HEK293 (cell line): ENCODE measurements around the gene XPO5.

Experiments
- CTCF ChIA-PET: fragments of 350-600 bp; formaldehyde crosslinking; extraction: SDS; loops from one replicate; lab custom pipeline; 2021; ENCODE audit warnings: antibody characterized with exemption; lab: Yijun Ruan, JAX
- POLR2A ChIA-PET: fragments of 300-600 bp; formaldehyde crosslinking; extraction: SDS; loops from one replicate; lab custom pipeline; 2020; ENCODE audit warnings: antibody characterized with exemption, inconsistent platforms; lab: Yijun Ruan, JAX
- H3K27ac ChIP-seq: fragments of 200-500 bp; sonication (Bioruptor generic); 2 replicates; pipeline ENCODE4 v1.5.1; 2014; ENCODE audit warnings: low read depth, low read length, control low read depth, inconsistent platforms; ENCODE audit errors: extremely low read depth
- H3K36me3 ChIP-seq, 2 experiments: fragments of 200-500 bp in 1 of 2; sonication (Bioruptor generic) in 1 of 2; 1 replicate in 1 of 2; 2 replicates in 1 of 2; pipeline ENCODE4 v1.5.1; 2014 to 2017; ENCODE audit warnings: inconsistent platforms in 2 of 2, low read length in 2 of 2; ENCODE audit not compliant: control insufficient read depth in 2 of 2, insufficient read depth in 1 of 2
- H3K4me1 ChIP-seq: fragments of 200-500 bp; sonication (Bioruptor generic); 2 replicates; pipeline ENCODE4 v1.5.1; 2014; ENCODE audit warnings: mild to moderate bottlenecking, low read length, inconsistent platforms; ENCODE audit not compliant: control insufficient read depth, insufficient read depth
- H3K4me3 ChIP-seq: 2 replicates; pipeline ENCODE4 v1.5.1; 2011; ENCODE audit warnings: low read depth, mild to moderate bottlenecking, control low read depth, low read length, moderate library complexity
- H3K9me3 ChIP-seq: fragments of 200-500 bp; sonication (Bioruptor generic); 2 replicates; pipeline ENCODE4 v1.5.1; 2014; ENCODE audit warnings: low read depth, low read length, inconsistent platforms; ENCODE audit not compliant: control insufficient read depth, insufficient read depth
- ATF2 ChIP-seq: fragments of 450-650 bp; formaldehyde crosslinking; IDR thresholded peaks from 2 replicates; pipeline ENCODE4 v1.5.1; 2016; ENCODE audit warnings: missing biosample characterization, missing genetic modification characterization, low read depth
- HOXD13 ChIP-seq: sonication (generic); formaldehyde crosslinking; IDR thresholded peaks from 2 replicates; pipeline ENCODE4 v1.8.0; 2022; ENCODE audit warnings: missing genetic modification reagents, borderline replicate concordance
- MYNN ChIP-seq: fragments of 450-650 bp; formaldehyde crosslinking; IDR thresholded peaks from 2 replicates; pipeline ENCODE4 v1.5.1; 2016; ENCODE audit warnings: missing biosample characterization, missing genetic modification characterization, borderline replicate concordance
- REPIN1 ChIP-seq: fragments of 450-650 bp; formaldehyde crosslinking; IDR thresholded peaks from 2 replicates; pipeline ENCODE4 v1.5.1; 2017; ENCODE audit warnings: missing biosample characterization, missing genetic modification characterization, low read depth
- SCRT1 ChIP-seq: fragments of 450-650 bp; formaldehyde crosslinking; IDR thresholded peaks from 2 replicates; pipeline ENCODE4 v1.5.1; 2016; ENCODE audit warnings: missing biosample characterization, missing genetic modification characterization, borderline replicate concordance
- SP3 ChIP-seq: fragments of 450-650 bp; formaldehyde crosslinking; IDR thresholded peaks from 2 replicates; pipeline ENCODE4 v1.5.1; 2016; ENCODE audit warnings: missing biosample characterization, missing genetic modification characterization
- SP7 ChIP-seq: fragments of 450-650 bp; formaldehyde crosslinking; IDR thresholded peaks from 2 replicates; pipeline ENCODE4 v1.5.1; 2016; ENCODE audit warnings: missing biosample characterization, missing genetic modification characterization
- ZBTB7A ChIP-seq: fragments of 450-650 bp; formaldehyde crosslinking; IDR thresholded peaks from 2 replicates; pipeline ENCODE4 v1.5.1; 2016; ENCODE audit warnings: low read depth, missing biosample characterization, missing genetic modification characterization
- ZEB2 ChIP-seq: fragments of 450-650 bp; formaldehyde crosslinking; IDR thresholded peaks from 2 replicates; pipeline ENCODE4 v1.5.1; 2016; ENCODE audit warnings: missing biosample characterization, missing genetic modification characterization
- ZIC2 ChIP-seq: fragments of 450-650 bp; formaldehyde crosslinking; IDR thresholded peaks from 2 replicates; pipeline ENCODE4 v1.5.1; 2016; ENCODE audit warnings: missing biosample characterization, missing genetic modification characterization
- ZNF10 ChIP-seq: fragments of 450-650 bp; formaldehyde crosslinking; IDR thresholded peaks from 2 replicates; pipeline ENCODE4 v1.5.1; 2017; ENCODE audit warnings: missing biosample characterization, missing genetic modification characterization
- ZNF112 ChIP-seq: fragments of 450-650 bp; formaldehyde crosslinking; IDR thresholded peaks from 2 replicates; pipeline ENCODE4 v1.5.0; 2017; ENCODE audit warnings: missing biosample characterization, missing genetic modification characterization
- ZNF169 ChIP-seq: fragments of 450-650 bp; formaldehyde crosslinking; IDR thresholded peaks from 2 replicates; pipeline ENCODE4 v1.5.1; 2016; ENCODE audit warnings: missing biosample characterization, missing genetic modification characterization
- ZNF223 ChIP-seq: fragments of 450-650 bp; formaldehyde crosslinking; IDR thresholded peaks from 2 replicates; pipeline ENCODE4 v1.5.1; 2016; ENCODE audit warnings: missing biosample characterization, missing genetic modification characterization
- ZNF354C ChIP-seq: fragments of 450-650 bp; formaldehyde crosslinking; IDR thresholded peaks from 2 replicates; pipeline ENCODE4 v1.5.1; 2016; ENCODE audit warnings: missing biosample characterization, missing genetic modification characterization, low read depth, borderline replicate concordance
- ZNF37A ChIP-seq: fragments of 450-650 bp; IDR thresholded peaks from 2 replicates; pipeline ENCODE4 v1.5.1; 2018; ENCODE audit warnings: missing biosample characterization, missing genetic modification characterization
- ZNF404 ChIP-seq: fragments of 450-650 bp; formaldehyde crosslinking; IDR thresholded peaks from 2 replicates; pipeline ENCODE4 v1.5.1; 2017; ENCODE audit warnings: missing biosample characterization, missing genetic modification characterization
- ZNF449 ChIP-seq: fragments of 450-650 bp; formaldehyde crosslinking; IDR thresholded peaks from 2 replicates; pipeline ENCODE4 v1.5.1; 2017; ENCODE audit warnings: missing biosample characterization, mild to moderate bottlenecking, missing genetic modification characterization, moderate library complexity
- ZNF529 ChIP-seq: fragments of 450-650 bp; formaldehyde crosslinking; IDR thresholded peaks from 2 replicates; pipeline ENCODE4 v1.5.1; 2017; ENCODE audit warnings: missing genetic modification characterization, missing biosample characterization; ENCODE audit not compliant: insufficient replicate concordance
- ZNF558 ChIP-seq: fragments of 450-650 bp; formaldehyde crosslinking; IDR thresholded peaks from 2 replicates; pipeline ENCODE4 v1.5.1; 2016; ENCODE audit warnings: missing biosample characterization, missing genetic modification characterization
- ZNF624 ChIP-seq: fragments of 450-650 bp; formaldehyde crosslinking; IDR thresholded peaks from 2 replicates; pipeline ENCODE4 v1.5.1; 2017; ENCODE audit warnings: missing biosample characterization, missing genetic modification characterization
- ZNF704 ChIP-seq: fragments of 450-650 bp; formaldehyde crosslinking; IDR thresholded peaks from 2 replicates; pipeline ENCODE4 v1.5.1; 2016; ENCODE audit warnings: missing biosample characterization, missing genetic modification characterization
- ZNF747 ChIP-seq: fragments of 450-650 bp; formaldehyde crosslinking; IDR thresholded peaks from 2 replicates; pipeline ENCODE4 v1.5.1; 2016; ENCODE audit warnings: missing biosample characterization, missing genetic modification characterization
- ZSCAN16 ChIP-seq: fragments of 450-650 bp; formaldehyde crosslinking; IDR thresholded peaks from 2 replicates; pipeline ENCODE4 v1.5.1; 2016; ENCODE audit warnings: missing biosample characterization, missing genetic modification characterization
- TF ChIP-seq, protein P1 (sequence below): fragments of 450-650 bp; formaldehyde crosslinking; IDR thresholded peaks from 2 replicates; pipeline ENCODE4 v1.5.1; 2017; ENCODE audit warnings: missing biosample characterization, missing genetic modification characterization
- TF ChIP-seq, protein P2 (sequence below): fragments of 450-650 bp; formaldehyde crosslinking; IDR thresholded peaks from 2 replicates; pipeline ENCODE4 v1.5.1; 2017; ENCODE audit warnings: missing biosample characterization, missing genetic modification characterization

XPO5 gene

GRCh38 chr6:43477235-43478007 is 98.4 kb downstream of the XPO5 start, which contains the start of gene TJAP1 (continued):
- TF ChIP-seq REPIN1 (tag by site-specific recombination), result no peak
- peak; percentile 70; the same call in 1 of the 2 replicates for TF ChIP-seq SP7
- TF ChIP-seq ATF2 (tag by site-specific recombination), result no peak
- peak; percentile 37; the same call in 1 of the 2 replicates for TF ChIP-seq ZIC2 (tag by site-specific recombination)
- TF ChIP-seq MYNN (tag by site-specific recombination), result no peak
- TF ChIP-seq ZNF449, result no peak
- TF ChIP-seq ZNF354C (tag by site-specific recombination), result no peak
- TF ChIP-seq ZEB2 (tag by site-specific recombination), result peak; percentile 55; the same call in 1 of the 2 replicates
- TF ChIP-seq, protein P1, sequence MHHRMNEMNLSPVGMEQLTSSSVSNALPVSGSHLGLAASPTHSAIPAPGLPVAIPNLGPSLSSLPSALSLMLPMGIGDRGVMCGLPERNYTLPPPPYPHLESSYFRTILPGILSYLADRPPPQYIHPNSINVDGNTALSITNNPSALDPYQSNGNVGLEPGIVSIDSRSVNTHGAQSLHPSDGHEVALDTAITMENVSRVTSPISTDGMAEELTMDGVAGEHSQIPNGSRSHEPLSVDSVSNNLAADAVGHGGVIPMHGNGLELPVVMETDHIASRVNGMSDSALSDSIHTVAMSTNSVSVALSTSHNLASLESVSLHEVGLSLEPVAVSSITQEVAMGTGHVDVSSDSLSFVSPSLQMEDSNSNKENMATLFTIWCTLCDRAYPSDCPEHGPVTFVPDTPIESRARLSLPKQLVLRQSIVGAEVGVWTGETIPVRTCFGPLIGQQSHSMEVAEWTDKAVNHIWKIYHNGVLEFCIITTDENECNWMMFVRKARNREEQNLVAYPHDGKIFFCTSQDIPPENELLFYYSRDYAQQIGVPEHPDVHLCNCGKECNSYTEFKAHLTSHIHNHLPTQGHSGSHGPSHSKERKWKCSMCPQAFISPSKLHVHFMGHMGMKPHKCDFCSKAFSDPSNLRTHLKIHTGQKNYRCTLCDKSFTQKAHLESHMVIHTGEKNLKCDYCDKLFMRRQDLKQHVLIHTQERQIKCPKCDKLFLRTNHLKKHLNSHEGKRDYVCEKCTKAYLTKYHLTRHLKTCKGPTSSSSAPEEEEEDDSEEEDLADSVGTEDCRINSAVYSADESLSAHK (tag by site-specific recombination), result 0 out of 2 replicates have a peak, but pooled peaks have one; percentile 12
- peak; percentile 90 for TF ChIP-seq ZNF10 (tag by site-specific recombination)
- no peak for TF ChIP-seq ZBTB7A (tag by site-specific recombination)
- TF ChIP-seq ZSCAN16 (tag by site-specific recombination), result no peak

DNA sequence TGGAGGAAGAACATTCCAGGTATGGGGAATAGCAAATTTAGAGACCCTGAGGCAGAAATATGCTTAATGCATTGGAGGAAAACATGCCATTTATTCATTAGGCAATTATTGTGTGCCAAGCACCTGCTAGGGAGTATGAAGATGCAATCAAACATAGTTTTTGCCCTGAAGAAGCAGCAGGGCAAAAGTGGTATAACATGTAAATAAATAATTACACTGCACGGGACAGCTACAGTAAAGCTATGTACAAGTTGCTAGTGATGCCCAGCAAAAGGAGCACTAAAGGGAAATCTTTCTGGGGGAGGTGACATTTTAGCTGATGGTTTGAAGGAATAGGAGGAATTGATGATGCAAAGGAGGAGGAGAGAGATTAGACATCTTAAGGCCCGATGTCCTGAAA is 99.1 kb downstream of the XPO5 start:
- H3K4me3 ChIP-seq, result peak overlapping the region; percentile 81
- POLR2A ChIA-PET, result interaction anchor here (0.6 to 1.7 kb wide), 19 partner anchors 9 to 604 kb away, joined by 3 to 13 read pairs (median 5); partner anchors contain the start of genes ABCC10, POLR1C, YIPF3 and ZNF318
- H3K4me1 ChIP-seq, result peaks cover 10% of the 10 kb centered on the region
- peak overlapping the region; percentile 50; the same call in 1 of the 2 replicates for H3K27ac ChIP-seq
- no peaks in the 10 kb centered on the region for H3K9me3 ChIP-seq
- H3K36me3 ChIP-seq, result peaks cover 0 to 19% of the 10 kb centered on the region in 2 experiments; a peak in 2 of 3 replicates
- CTCF ChIA-PET, result interaction anchor here (0.9 to 2.0 kb wide), 3 partner anchors 20 to 31 kb away, joined by 3 to 9 read pairs (median 3); no protein-coding TSS in a partner anchor
- TF ChIP-seq HOXD13 (CRISPR knock-in tag) (no peak), ZNF529 (tag by site-specific recombination) (no peak), ZNF624 (no peak), ZNF558 (tag by site-specific recombination) (no peak), ZNF223 (tag by site-specific recombination) (no peak), ZNF747 (tag by site-specific recombination) (no peak), SCRT1 (no peak), ZNF112 (tag by site-specific recombination) (no peak), ZNF404 (tag by site-specific recombination) (no peak), ZNF37A (no peak), ZNF704 (tag by site-specific recombination) (no peak), ZNF169 (tag by site-specific recombination) (no peak), SP3 (tag by site-specific recombination) (no peak), MYNN (tag by site-specific recombination) (no peak)
- TF ChIP-seq, protein P2, sequence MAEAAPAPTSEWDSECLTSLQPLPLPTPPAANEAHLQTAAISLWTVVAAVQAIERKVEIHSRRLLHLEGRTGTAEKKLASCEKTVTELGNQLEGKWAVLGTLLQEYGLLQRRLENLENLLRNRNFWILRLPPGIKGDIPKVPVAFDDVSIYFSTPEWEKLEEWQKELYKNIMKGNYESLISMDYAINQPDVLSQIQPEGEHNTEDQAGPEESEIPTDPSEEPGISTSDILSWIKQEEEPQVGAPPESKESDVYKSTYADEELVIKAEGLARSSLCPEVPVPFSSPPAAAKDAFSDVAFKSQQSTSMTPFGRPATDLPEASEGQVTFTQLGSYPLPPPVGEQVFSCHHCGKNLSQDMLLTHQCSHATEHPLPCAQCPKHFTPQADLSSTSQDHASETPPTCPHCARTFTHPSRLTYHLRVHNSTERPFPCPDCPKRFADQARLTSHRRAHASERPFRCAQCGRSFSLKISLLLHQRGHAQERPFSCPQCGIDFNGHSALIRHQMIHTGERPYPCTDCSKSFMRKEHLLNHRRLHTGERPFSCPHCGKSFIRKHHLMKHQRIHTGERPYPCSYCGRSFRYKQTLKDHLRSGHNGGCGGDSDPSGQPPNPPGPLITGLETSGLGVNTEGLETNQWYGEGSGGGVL (tag by site-specific recombination), result no peak
